ENCODE measurements around the gene BRINP3.

The BRINP3 gene

GRCh38 chr1:190303501-190303900 lies 174.2 kb downstream of the BRINP3 start:
- no peak for DNase-seq

DNA sequence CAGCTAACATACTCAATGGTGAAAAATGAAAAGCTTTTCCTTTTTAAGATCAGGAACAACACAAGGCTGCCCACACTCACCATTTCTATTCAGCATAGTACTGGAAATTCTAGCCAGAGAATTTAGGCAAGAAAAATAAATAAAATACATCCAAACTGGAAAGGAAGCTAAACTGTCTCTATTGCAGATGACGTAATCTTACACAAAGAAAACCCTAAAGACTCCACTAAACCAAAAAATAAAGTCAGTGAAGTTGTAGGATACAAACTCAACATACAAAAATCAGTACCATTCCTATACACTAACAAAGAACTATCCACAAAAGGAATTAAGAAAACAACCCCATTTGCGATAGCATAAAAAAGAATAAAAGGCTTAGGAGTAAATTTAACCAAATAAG lies 181.2 kb downstream of the BRINP3 start:
- no peak for DNase-seq

DNA sequence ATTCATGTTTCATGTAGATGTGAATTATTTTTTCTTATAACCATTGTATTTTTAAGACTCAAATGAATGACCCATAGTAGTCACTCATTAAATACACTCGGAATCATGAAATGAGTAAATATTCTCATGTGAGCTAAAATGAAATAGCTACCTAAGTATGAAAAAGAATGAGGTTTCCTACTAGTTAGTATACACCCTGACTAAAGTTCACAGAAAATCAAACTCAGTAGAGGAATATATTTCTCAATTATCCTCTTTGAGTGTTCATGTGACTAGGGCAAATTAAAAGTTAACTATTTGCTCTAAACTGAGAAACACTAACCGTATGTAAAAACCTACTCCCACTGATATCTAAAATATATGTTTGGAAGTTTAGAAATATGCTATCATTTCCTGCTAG lies 187.8 kb downstream of the BRINP3 start:
- no peak for DNase-seq

GRCh38 chr1:190286111-190286510 lies 191.6 kb downstream of the BRINP3 start:
- no peak for DNase-seq

DNA sequence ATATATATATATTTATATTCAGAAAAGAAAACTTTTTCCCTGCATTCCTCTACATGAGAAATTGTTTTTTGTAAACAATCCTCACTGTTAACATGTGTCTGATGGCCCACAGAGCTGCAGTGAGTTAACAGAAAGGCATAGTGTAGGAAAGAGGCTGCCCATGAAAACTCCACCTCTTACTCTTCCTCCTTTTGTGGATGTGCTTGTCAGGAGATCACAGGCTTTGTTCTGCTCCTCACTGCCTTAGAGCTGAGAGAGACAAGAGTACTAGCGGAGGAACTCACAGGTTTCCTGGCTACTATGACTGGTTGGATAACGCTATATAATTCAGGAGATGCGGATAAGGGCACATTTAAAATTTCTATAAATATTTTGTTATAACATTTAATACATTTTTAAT lies 200.6 kb downstream of the BRINP3 start:
- DNase-seq = no peak

GRCh38 chr1:190274721-190275120 lies 202.9 kb downstream of the BRINP3 start:
- no peak for DNase-seq

GRCh38 chr1:190273161-190273560 lies 204.5 kb downstream of the BRINP3 start:
- no peak for DNase-seq

DNA sequence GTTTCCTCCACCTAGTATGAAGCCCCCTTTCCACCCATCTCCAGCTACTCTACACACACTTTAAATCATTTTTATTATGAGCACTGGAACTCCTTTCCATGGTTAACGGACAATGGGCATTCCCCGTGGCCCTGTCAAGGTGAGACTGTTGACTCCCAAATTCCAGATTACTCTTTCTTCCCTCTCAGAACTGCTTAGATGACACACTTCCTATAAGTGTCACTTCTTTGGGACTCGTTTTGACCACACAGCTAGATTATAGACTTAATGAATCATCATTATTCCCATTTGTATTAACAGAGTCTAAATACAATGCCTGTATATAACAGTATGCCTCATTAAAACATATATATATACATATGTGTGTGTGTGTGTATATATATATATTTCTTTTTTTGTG lies 215.1 kb downstream of the BRINP3 start:
- no peak for DNase-seq

DNA sequence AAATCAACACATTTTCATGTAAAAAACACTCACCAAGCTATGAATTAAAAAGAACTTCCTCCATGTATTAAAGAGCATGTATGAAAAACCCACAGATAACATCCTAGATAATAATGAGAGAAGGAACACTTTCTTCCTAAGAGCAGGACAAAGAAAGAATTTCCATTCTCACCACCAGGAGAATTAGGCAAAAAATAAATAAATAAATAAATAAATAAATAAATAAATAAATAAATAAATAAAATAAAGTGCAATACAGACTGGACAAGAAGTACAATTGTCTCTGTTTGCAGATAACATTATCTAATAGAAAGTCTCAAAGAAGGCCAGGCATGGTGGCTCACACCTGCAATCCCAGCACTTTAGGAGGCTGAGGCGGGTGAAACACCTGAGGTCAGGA lies 218.2 kb downstream of the BRINP3 start:
- no peak for DNase-seq

GRCh38 chr1:190258003-190258402 lies 219.7 kb downstream of the BRINP3 start:
- no peak for DNase-seq

DNA sequence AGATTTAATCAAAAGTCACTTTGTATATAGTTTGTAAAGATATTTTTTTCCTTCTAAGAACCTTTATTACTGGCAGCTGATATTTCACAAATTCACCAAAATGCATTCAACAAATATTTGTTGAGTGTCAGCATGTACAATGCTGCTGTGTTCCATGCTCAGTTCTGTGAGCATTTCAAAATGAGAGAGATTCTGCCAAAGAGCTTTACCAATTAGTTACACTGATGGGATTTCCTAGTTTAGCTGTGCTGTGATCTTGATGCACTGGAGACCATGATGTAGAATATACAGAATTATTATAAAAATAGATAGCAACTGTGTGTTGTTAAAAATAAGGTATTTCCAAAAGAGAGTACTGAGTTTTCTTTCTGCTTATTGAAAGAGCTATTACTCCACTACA lies 225.6 kb downstream of the BRINP3 start:
- no peak for DNase-seq

- no peak for DNase-seq
Observed at GRCh38 chr1:190250368-190250767, 227.3 kb downstream of the BRINP3 start.

DNA sequence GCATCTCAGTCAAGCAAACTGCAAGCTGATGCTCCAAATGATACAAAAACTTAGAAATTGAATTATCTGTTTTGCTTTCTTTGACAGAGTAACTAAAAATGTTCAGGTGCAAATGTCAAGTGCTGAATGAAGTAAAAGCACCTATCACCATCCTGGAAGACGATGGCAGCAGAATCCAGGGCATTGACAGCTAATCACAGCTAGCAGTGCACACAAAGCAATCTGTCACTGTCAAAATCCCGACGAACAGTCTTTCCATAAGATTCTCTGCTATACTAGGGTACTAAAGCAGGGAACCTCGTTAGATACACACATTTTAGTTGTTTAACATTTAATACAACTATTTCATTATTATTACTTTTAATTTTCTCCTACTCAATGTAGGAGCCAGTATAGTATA lies 233.3 kb downstream of the BRINP3 start:
- no peak for DNase-seq

DNA sequence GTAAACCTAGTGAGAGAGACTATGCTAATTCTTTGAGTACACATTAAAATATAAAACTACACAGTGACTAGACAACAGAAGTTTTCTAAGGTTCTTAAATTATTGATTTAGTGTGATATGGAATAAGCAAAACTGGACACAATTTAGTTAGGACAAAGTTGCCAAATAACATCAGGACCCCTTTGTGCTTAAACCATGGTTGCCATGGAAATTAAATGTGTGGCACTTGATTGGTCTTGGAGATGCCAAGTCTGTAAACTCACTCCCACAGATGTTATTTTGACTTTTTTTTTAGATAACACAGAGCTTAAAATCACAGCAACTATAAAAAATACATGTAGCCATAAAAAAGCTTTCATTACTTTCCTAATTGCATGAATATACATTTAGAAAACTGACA lies 234.6 kb downstream of the BRINP3 start:
- DNase-seq = no peak

GRCh38 chr1:190226006-190226405 lies 251.7 kb downstream of the BRINP3 start:
- DNase-seq = no peak

- no peak for DNase-seq
Observed at GRCh38 chr1:190212450-190212849, 265.2 kb downstream of the BRINP3 start.

DNA sequence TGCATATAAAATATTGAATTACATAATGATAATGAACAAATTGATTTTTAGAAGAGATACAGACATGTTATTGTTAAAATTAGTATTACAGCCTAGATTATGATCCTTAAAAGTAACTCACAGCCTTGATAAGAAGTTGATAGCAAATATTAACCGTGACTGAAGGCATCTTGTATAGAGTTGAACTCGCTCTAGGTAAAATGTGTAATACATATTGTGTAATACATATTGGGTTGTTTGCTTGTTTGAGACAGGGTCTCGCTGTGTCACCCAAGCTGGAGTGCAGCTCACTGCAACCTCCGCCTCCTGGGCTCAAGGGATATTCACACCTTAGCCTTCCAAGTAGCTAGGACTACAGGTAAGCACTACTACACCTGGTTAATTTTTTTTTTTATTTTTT lies 269.9 kb downstream of the BRINP3 start:
- no peak for DNase-seq

- no peak for DNase-seq
Observed at GRCh38 chr1:190205713-190206112, 272.0 kb downstream of the BRINP3 start.

DNA sequence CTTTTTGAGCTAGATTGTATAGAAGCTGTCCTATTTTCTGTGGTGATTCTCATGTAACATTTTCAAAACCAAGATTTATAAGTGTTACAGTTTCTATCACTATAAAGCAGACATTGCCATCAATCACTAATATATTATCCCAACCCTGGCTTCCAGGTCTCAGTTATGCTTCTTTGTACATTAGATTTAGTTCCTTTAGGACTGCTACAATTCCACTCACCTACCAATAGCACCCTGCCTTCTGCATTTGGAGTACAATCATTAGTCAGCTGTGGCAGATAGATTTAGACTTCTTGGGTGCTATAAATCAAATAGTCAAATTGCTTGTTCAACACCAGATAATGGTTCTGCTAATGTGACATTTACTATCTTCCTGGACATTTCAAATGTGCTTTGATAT lies 281.6 kb downstream of the BRINP3 start:
- no peak for DNase-seq

DNA sequence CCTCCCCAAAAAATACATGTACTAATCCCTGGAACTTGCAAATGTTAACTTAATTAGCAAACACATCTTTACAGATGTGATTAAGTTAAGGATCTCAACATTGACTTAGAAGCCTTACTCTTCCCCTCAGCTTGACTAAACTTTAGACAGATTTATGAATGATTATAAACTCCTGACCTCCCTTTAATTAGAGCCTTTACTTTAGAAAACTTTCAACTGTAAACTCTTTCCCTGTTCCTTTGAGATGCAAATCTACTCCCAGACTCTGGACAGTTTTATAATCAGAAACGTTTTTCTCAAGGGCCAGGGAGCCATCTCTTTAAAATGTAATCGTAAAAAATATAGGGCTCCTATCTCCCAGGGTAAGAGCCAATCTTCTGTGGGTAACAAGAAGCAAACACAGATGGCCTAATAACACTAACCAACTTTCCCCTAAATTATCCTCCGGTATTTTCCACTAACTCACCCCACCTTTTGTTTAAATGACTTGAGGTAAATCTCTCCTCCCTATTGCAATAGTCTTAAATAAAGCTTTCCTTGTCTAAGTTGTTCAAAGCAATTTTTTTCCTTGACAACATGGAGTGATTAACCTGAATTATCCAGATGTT lies 284.1 kb downstream of the BRINP3 start:
- no peak for DNase-seq

GRCh38 chr1:190192627-190193026 lies 285.0 kb downstream of the BRINP3 start:
- no peak for DNase-seq

- DNase-seq = no peak
Observed at GRCh38 chr1:190183588-190183987, 294.1 kb downstream of the BRINP3 start.

- no peak for DNase-seq
Observed at GRCh38 chr1:190179817-190180216, 297.8 kb downstream of the BRINP3 start.

- DNase-seq = no peak
Observed at GRCh38 chr1:190178827-190179226, 298.8 kb downstream of the BRINP3 start.

- DNase-seq = no peak
Observed at GRCh38 chr1:190177555-190177954, 300.1 kb downstream of the BRINP3 start.

DNA sequence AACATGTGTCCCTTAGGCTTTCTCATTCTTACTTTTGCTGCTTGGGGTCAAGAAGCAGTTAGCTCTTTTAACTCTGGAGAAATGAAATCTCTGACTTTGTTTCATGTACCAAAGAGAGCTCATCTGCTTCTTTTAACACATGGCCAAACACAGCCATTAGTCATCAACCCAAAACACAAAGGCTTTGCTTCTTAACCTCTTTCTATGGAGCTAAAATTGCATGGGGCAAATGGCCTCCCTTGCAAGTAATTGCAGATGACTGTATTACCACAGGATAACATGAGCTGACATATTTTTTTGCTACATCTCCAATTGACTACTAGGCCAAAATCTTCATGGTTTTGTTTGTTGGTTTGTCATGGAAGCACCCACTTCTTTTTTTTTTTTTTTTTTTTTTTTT lies 300.9 kb downstream of the BRINP3 start:
- no peak for DNase-seq

Data from NCI-H2107 (cell line).